ENCODE measurements around the gene DYNLT1. TPM values are rescaled to one million over a fixed set of nuclear protein-coding genes. Genes with fewer than 3 reads are reported as not detected.
A peak's percentile ranks its signal among the peaks of the same experiment; 100 is the strongest.

The DYNLT1 gene
- total and polyA plus RNA-seq, 5 donors = 97.7 to 148 (median 110) TPM

- no peak within 1 kb of the TSS for H3K4me3 ChIP-seq (ENCODE audit: low read length)
These were observed 5.0 kb upstream of the DYNLT1 start, which contains the start of gene SYTL3 for GRCh38 chr6:158649289-158650143. TSS of gene SYTL3 (plus strand) at chr6:158650054. CDS start at chr6:158663269, 13,215 bp downstream.

GRCh38 chr6:158648682-158649131, 4.2 kb upstream of the DYNLT1 start:
- no peak for ATAC-seq
- intact Hi-C loops (cut with DNase I) = loop anchor here in 1 of 4 donors (10.0 kb wide), 1 partner anchor 46 kb away; no protein-coding TSS in a partner anchor
- 55% methylated on average over 5 of the region's 5 CpGs for WGBS

More at GRCh38 chr6:158649289-158650143, 5.0 kb upstream of the DYNLT1 start, which contains the start of gene SYTL3:
- DNase-seq (peak in 1 of 3 donors; percentile 43), ATAC-seq (no peak)
- peak within 1 kb of the TSS; percentile 44 for H3K27ac ChIP-seq (ENCODE audit: low read length)
- H3K4me1 ChIP-seq (ENCODE audit: control insufficient read depth, insufficient read depth, low read length) = peaks cover 4% of the 10 kb centered on the region
- H3K27me3 ChIP-seq (ENCODE audit: control insufficient read depth, insufficient read depth) = no peaks in the 10 kb centered on the region
- no peaks in the 10 kb centered on the region for H3K9me3 ChIP-seq (ENCODE audit: control insufficient read depth, low read length)
- 56% methylated on average over 15 of the region's 15 CpGs for WGBS
- intact Hi-C loops (cut with DNase I) = loop anchor here in 1 of 4 donors (10.0 kb wide), 1 partner anchor 45 kb away; no protein-coding TSS in a partner anchor

GRCh38 chr6:158647501-158647900, 3.0 kb upstream of the DYNLT1 start:
- Histone ChIP-seq H3K4me1 (ENCODE audit: control insufficient read depth, insufficient read depth, low read length) (peaks cover 3% of the 10 kb centered on the region), H3K27me3 (ENCODE audit: control insufficient read depth, insufficient read depth) (no peaks in the 10 kb centered on the region), H3K27ac (ENCODE audit: low read length) (no peak overlapping the region), H3K4me3 (ENCODE audit: low read length) (no peak overlapping the region), H3K9me3 (ENCODE audit: control insufficient read depth, low read length) (no peaks in the 10 kb centered on the region)
- 51% methylated on average over 4 of the region's 4 CpGs for whole genome bisulfite sequencing
- DNase-seq = no peak
- intact Hi-C loops (cut with DNase I) = loop anchor here in 1 of 4 donors (10.0 kb wide), 1 partner anchor 47 kb away; no protein-coding TSS in a partner anchor
- ATAC-seq = no peak

More at GRCh38 chr6:158648682-158649131, 4.2 kb upstream of the DYNLT1 start:
- H3K27ac ChIP-seq (ENCODE audit: low read length) = peak overlapping the region; percentile 39
- peaks cover 3% of the 10 kb centered on the region for H3K4me1 ChIP-seq (ENCODE audit: control insufficient read depth, insufficient read depth, low read length)
- H3K27me3 ChIP-seq (ENCODE audit: control insufficient read depth, insufficient read depth) = no peaks in the 10 kb centered on the region
- no peak overlapping the region for H3K4me3 ChIP-seq (ENCODE audit: low read length)
- no peak for DNase-seq
- H3K9me3 ChIP-seq (ENCODE audit: control insufficient read depth, low read length) = no peaks in the 10 kb centered on the region

GRCh38 chr6:158646023-158646910, 1.7 kb upstream of the DYNLT1 start:
- 71% methylated on average over 10 of the region's 10 CpGs for WGBS
- Histone ChIP-seq H3K4me3 (ENCODE audit: low read length) (no peak overlapping the region), H3K9me3 (ENCODE audit: control insufficient read depth, low read length) (no peaks in the 10 kb centered on the region), H3K4me1 (ENCODE audit: control insufficient read depth, insufficient read depth, low read length) (peaks cover 6% of the 10 kb centered on the region), H3K27ac (ENCODE audit: low read length) (no peak overlapping the region), H3K27me3 (ENCODE audit: control insufficient read depth, insufficient read depth) (no peaks in the 10 kb centered on the region)
- ATAC-seq (no peak), DNase-seq (no peak)
- intact Hi-C loops (cut with DNase I) = loop anchor here in 1 of 4 donors (10.0 kb wide), 1 partner anchor 49 kb away; no protein-coding TSS in a partner anchor

GRCh38 chr6:158645064-158646022, 800 bp upstream of the DYNLT1 start:
- DNase-seq = no peak
- Histone ChIP-seq H3K9me3 (ENCODE audit: control insufficient read depth, low read length) (no peaks in the 10 kb centered on the region), H3K27ac (ENCODE audit: low read length) (peak overlapping the region; percentile 84), H3K4me3 (ENCODE audit: low read length) (peak overlapping the region; percentile 68), H3K4me1 (ENCODE audit: control insufficient read depth, insufficient read depth, low read length) (peaks cover 8% of the 10 kb centered on the region), H3K27me3 (ENCODE audit: control insufficient read depth, insufficient read depth) (no peaks in the 10 kb centered on the region)
- no peak for ATAC-seq
- intact Hi-C loops (cut with DNase I) = loop anchor here in 1 of 4 donors (10.0 kb wide), 1 partner anchor 49 kb away; no protein-coding TSS in a partner anchor
- 33% methylated on average over 21 of the region's 21 CpGs for WGBS

- Histone ChIP-seq H3K4me1 (ENCODE audit: control insufficient read depth, insufficient read depth, low read length) (peaks cover 12% of the 10 kb centered on the region), H3K27me3 (ENCODE audit: control insufficient read depth, insufficient read depth) (no peaks in the 10 kb centered on the region), H3K4me3 (ENCODE audit: low read length) (peak overlapping the region; percentile 68), H3K9me3 (ENCODE audit: control insufficient read depth, low read length) (no peaks in the 10 kb centered on the region), H3K27ac (ENCODE audit: low read length) (peak overlapping the region; percentile 84)
- under 1% methylated on average over 21 of the region's 21 CpGs for WGBS
- ATAC-seq (no peak), DNase-seq (no peak)
- intact Hi-C loops (cut with DNase I) = loop anchor here in 1 of 4 donors (10.0 kb wide), 1 partner anchor 51 kb away; no protein-coding TSS in a partner anchor
These were observed 710 bp downstream of the DYNLT1 start for GRCh38 chr6:158643836-158644230.

- intact Hi-C loops (cut with DNase I) = loop anchor here in 1 of 4 donors (10.0 kb wide), 1 partner anchor 53 kb away; no protein-coding TSS in a partner anchor
- whole genome bisulfite sequencing = 37% methylated on average over 8 of the region's 8 CpGs
- Histone ChIP-seq H3K4me3 (ENCODE audit: low read length) (no peak overlapping the region), H3K27ac (ENCODE audit: low read length) (peak overlapping the region; percentile 63), H3K4me1 (ENCODE audit: control insufficient read depth, insufficient read depth, low read length) (peaks cover 13% of the 10 kb centered on the region), H3K9me3 (ENCODE audit: control insufficient read depth, low read length) (no peaks in the 10 kb centered on the region), H3K27me3 (ENCODE audit: control insufficient read depth, insufficient read depth) (no peaks in the 10 kb centered on the region)
- ATAC-seq (peak; percentile 3 to 22), DNase-seq (peak in 1 of 3 donors; percentile 44)
These were observed 2.4 kb downstream of the DYNLT1 start for GRCh38 chr6:158642097-158642601.

GRCh38 chr6:158640519-158640918, 4.0 kb downstream of the DYNLT1 start:
- intact Hi-C loops (cut with DNase I) = loop anchor here in 1 of 4 donors (10.0 kb wide), 1 partner anchor 54 kb away; no protein-coding TSS in a partner anchor
- H3K27ac ChIP-seq (ENCODE audit: low read length) = peak overlapping the region; percentile 1
- ATAC-seq (no peak), DNase-seq (no peak)
- no peak overlapping the region for H3K4me3 ChIP-seq (ENCODE audit: low read length)
- H3K27me3 ChIP-seq (ENCODE audit: control insufficient read depth, insufficient read depth) = no peaks in the 10 kb centered on the region
- H3K9me3 ChIP-seq (ENCODE audit: control insufficient read depth, low read length) = no peaks in the 10 kb centered on the region
- WGBS = 72% methylated on average over 2 of the region's 2 CpGs
- H3K4me1 ChIP-seq (ENCODE audit: control insufficient read depth, insufficient read depth, low read length) = peaks cover 13% of the 10 kb centered on the region

- ATAC-seq = no peak
- no peak for DNase-seq
- H3K27ac ChIP-seq (ENCODE audit: low read length) = peak overlapping the region; percentile 70
- no peaks in the 10 kb centered on the region for H3K27me3 ChIP-seq (ENCODE audit: control insufficient read depth, insufficient read depth)
- H3K4me3 ChIP-seq (ENCODE audit: low read length) = no peak overlapping the region
- WGBS = 83% methylated on average over 5 of the region's 5 CpGs
- intact Hi-C loops (cut with DNase I) = no loop called here
- no peaks in the 10 kb centered on the region for H3K9me3 ChIP-seq (ENCODE audit: control insufficient read depth, low read length)
- H3K4me1 ChIP-seq (ENCODE audit: control insufficient read depth, insufficient read depth, low read length) = peaks cover 13% of the 10 kb centered on the region
These were observed 5.5 kb downstream of the DYNLT1 start for GRCh38 chr6:158639056-158639455.

All from right cardiac atrium (tissue), 5 donors.